Naive B cell (primary cell): Measurements from ENCODE around the gene DHRS12. TPM values are rescaled to one million over a fixed set of nuclear protein-coding genes. Genes with fewer than 3 reads are reported as not detected.
A peak's percentile ranks its signal among the peaks of the same experiment; 100 is the strongest.

Experiments used
- ATAC-seq, 2 donors: fragments of 150-1000 bp; cut with Tn5 transposase; 2 replicates each; pipeline ENCODE4 v1.10.0; 2021; ENCODE audit warnings: low read depth in 2 of 2, mild to moderate bottlenecking in 2 of 2, moderate library complexity in 2 of 2
- DNase-seq: peaks from one replicate; pipeline ENCODE4 v3.0.0; 2022
- H3K27ac Mint-ChIP-seq, 6 donors: one replicate each; pipeline ENCODE4 v1.8.0; 2020 to 2022; ENCODE audit warnings: mild to moderate bottlenecking in 6 of 6, mixed read lengths in 6 of 6, moderate library complexity in 5 of 6, inconsistent platforms in 2 of 6
- H3K27me3 Mint-ChIP-seq, 3 donors: one replicate each; pipeline ENCODE4 v1.8.0; 2021 to 2022; ENCODE audit warnings: mixed read lengths in 3 of 3, mild to moderate bottlenecking in 1 of 3
- H3K36me3 Mint-ChIP-seq, 2 donors: one replicate each; pipeline ENCODE4 v1.8.0; 2020 to 2022; ENCODE audit warnings: mixed read lengths in 2 of 2, inconsistent platforms in 1 of 2, mild to moderate bottlenecking in 1 of 2
- H3K4me1 Mint-ChIP-seq, 3 donors: one replicate each; pipeline ENCODE4 v1.8.0; 2020 to 2022; ENCODE audit warnings: mixed read lengths in 3 of 3, inconsistent platforms in 1 of 3, mild to moderate bottlenecking in 1 of 3, moderate library complexity in 1 of 3
- H3K4me3 Mint-ChIP-seq, 8 donors: one replicate each; pipeline ENCODE4 v1.8.0; 2020 to 2022; ENCODE audit warnings: mild to moderate bottlenecking in 8 of 8, mixed read lengths in 8 of 8, moderate library complexity in 8 of 8, inconsistent platforms in 2 of 8
- H3K9me3 Mint-ChIP-seq, 7 donors: one replicate each; pipeline ENCODE4 v1.8.0; 2020 to 2022; ENCODE audit warnings: mixed read lengths in 7 of 7, mild to moderate bottlenecking in 5 of 7, inconsistent platforms in 2 of 7, moderate library complexity in 1 of 7
- polyA plus RNA-seq, 6 donors: library from polyadenylated mRNA; unstranded; fragments of 300-500 nt; fragmentation: Illumina TruSeq; gene quantifications; one replicate each; pipeline ENCODE4 v1.2.3, GENCODE V29; 2021; ENCODE audit warnings: low read depth in 6 of 6

DHRS12 gene
- polyA plus RNA-seq: 10 to 100 TPM; 18.5 to 26.6 (median 22.3) TPM

GRCh38 chr13:51803422-51804294 is at the start of gene DHRS12:
Gene DHRS12, minus strand, starts transcription at chr13:51804163. Its CDS starts 4,504 bp downstream, at chr13:51799659.
- DNase-seq: peak; percentile 89
- Mint-ChIP-seq H3K27ac (peak within 1 kb of the TSS; percentile 99 to 100 (median 100)), H3K4me3 (peak within 1 kb of the TSS; percentile 86 to 97 (median 95)), H3K9me3 (peaks cover 0 to under 1% (median 0%) of the 10 kb centered on the region in 7 donors), H3K36me3 (no peaks in the 10 kb centered on the region), H3K27me3 (no peaks in the 10 kb centered on the region), H3K4me1 (peaks cover 18 to 43% (median 33%) of the 10 kb centered on the region in 3 donors)
- ATAC-seq: peak; percentile 76 to 77

GRCh38 chr13:51849145-51850101 is 45.5 kb upstream of the DHRS12 start:
- H3K27ac Mint-ChIP-seq: no peak overlapping the region
- H3K36me3 Mint-ChIP-seq: no peaks in the 10 kb centered on the region
- peak overlapping the region in 1 of 8 donors; percentile 29 for H3K4me3 Mint-ChIP-seq
- peaks cover 6 to 9% (median 7%) of the 10 kb centered on the region in 3 donors for H3K4me1 Mint-ChIP-seq
- H3K9me3 Mint-ChIP-seq: no peaks in the 10 kb centered on the region
- peak in 1 of 2 donors; percentile 48 for ATAC-seq
- H3K27me3 Mint-ChIP-seq: peaks cover 0 to 13% (median 10%) of the 10 kb centered on the region in 3 donors
- no peak for DNase-seq

- peaks cover 3 to 12% (median 12%) of the 10 kb centered on the region in 3 donors for H3K27me3 Mint-ChIP-seq
- H3K4me1 Mint-ChIP-seq: peaks cover 6 to 9% (median 7%) of the 10 kb centered on the region in 3 donors
- H3K9me3 Mint-ChIP-seq: no peaks in the 10 kb centered on the region
- no peak overlapping the region for H3K27ac Mint-ChIP-seq
- peak overlapping the region in 1 of 8 donors; percentile 7 for H3K4me3 Mint-ChIP-seq
- no peak for ATAC-seq
- no peak for DNase-seq
- no peaks in the 10 kb centered on the region for H3K36me3 Mint-ChIP-seq
These were observed 44.7 kb upstream of the DHRS12 start for GRCh38 chr13:51848674-51849073.

- H3K27me3 Mint-ChIP-seq: peaks cover 9 to 12% (median 12%) of the 10 kb centered on the region in 3 donors
- no peaks in the 10 kb centered on the region for H3K36me3 Mint-ChIP-seq
- no peak for ATAC-seq
- peaks cover 6 to 9% (median 7%) of the 10 kb centered on the region in 3 donors for H3K4me1 Mint-ChIP-seq
- no peaks in the 10 kb centered on the region for H3K9me3 Mint-ChIP-seq
- no peak for DNase-seq
- no peak overlapping the region for H3K27ac Mint-ChIP-seq
- no peak overlapping the region for H3K4me3 Mint-ChIP-seq
These were observed 42.8 kb upstream of the DHRS12 start for GRCh38 chr13:51846756-51847155.

- Mint-ChIP-seq H3K4me1 (peaks cover 6 to 9% (median 7%) of the 10 kb centered on the region in 3 donors), H3K27me3 (peaks cover 10 to 12% (median 12%) of the 10 kb centered on the region in 3 donors), H3K9me3 (no peaks in the 10 kb centered on the region), H3K4me3 (no peak overlapping the region), H3K27ac (no peak overlapping the region), H3K36me3 (no peaks in the 10 kb centered on the region)
- ATAC-seq: no peak
- DNase-seq: no peak
These were observed 41.8 kb upstream of the DHRS12 start for GRCh38 chr13:51845574-51846318.

- DNase-seq: peak; percentile 29
- peak within 1 kb of the TSS in 5 of 8 donors; percentile 16 to 75 (median 30) for H3K4me3 Mint-ChIP-seq
- no peaks in the 10 kb centered on the region for H3K36me3 Mint-ChIP-seq
- peak within 1 kb of the TSS in 1 of 6 donors; percentile 52 for H3K27ac Mint-ChIP-seq
- H3K27me3 Mint-ChIP-seq: peaks cover 10 to 12% (median 12%) of the 10 kb centered on the region in 3 donors
- no peaks in the 10 kb centered on the region for H3K9me3 Mint-ChIP-seq
- peaks cover 6 to 9% (median 7%) of the 10 kb centered on the region in 3 donors for H3K4me1 Mint-ChIP-seq
- ATAC-seq: peak; percentile 37 to 55
These were observed 41.1 kb upstream of the DHRS12 start, which contains the start of gene TMEM272 for GRCh38 chr13:51844862-51845573. Gene TMEM272, minus strand, starts transcription at chr13:51845177. Its CDS starts 6,647 bp downstream, at chr13:51838530.

- Mint-ChIP-seq H3K27me3 (peaks cover 10 to 12% (median 12%) of the 10 kb centered on the region in 3 donors), H3K36me3 (no peaks in the 10 kb centered on the region), H3K27ac (no peak overlapping the region), H3K4me3 (no peak overlapping the region), H3K4me1 (peaks cover 6 to 9% (median 7%) of the 10 kb centered on the region in 3 donors), H3K9me3 (no peaks in the 10 kb centered on the region)
- DNase-seq (no peak), ATAC-seq (no peak)
These were observed 39.6 kb upstream of the DHRS12 start for GRCh38 chr13:51843529-51843928.

- Mint-ChIP-seq H3K27ac (no peak overlapping the region), H3K9me3 (no peaks in the 10 kb centered on the region), H3K27me3 (peaks cover 10 to 26% (median 17%) of the 10 kb centered on the region in 3 donors), H3K4me3 (no peak overlapping the region), H3K36me3 (no peaks in the 10 kb centered on the region), H3K4me1 (peaks cover 6 to 9% (median 7%) of the 10 kb centered on the region in 3 donors)
- no peak for ATAC-seq
- no peak for DNase-seq
These were observed 37.8 kb upstream of the DHRS12 start for GRCh38 chr13:51841732-51842131.

GRCh38 chr13:51840917-51841316 is 37.0 kb upstream of the DHRS12 start:
- Mint-ChIP-seq H3K4me1 (peaks cover 6 to 9% (median 7%) of the 10 kb centered on the region in 3 donors), H3K9me3 (no peaks in the 10 kb centered on the region), H3K27me3 (peaks cover 10 to 27% (median 17%) of the 10 kb centered on the region in 3 donors), H3K27ac (no peak overlapping the region), H3K36me3 (no peaks in the 10 kb centered on the region), H3K4me3 (no peak overlapping the region)
- DNase-seq: no peak
- no peak for ATAC-seq

GRCh38 chr13:51839711-51840540 is 36.0 kb upstream of the DHRS12 start:
- Mint-ChIP-seq H3K9me3 (no peaks in the 10 kb centered on the region), H3K4me3 (no peak overlapping the region), H3K27me3 (peaks cover 10 to 22% (median 13%) of the 10 kb centered on the region in 3 donors), H3K27ac (no peak overlapping the region), H3K36me3 (no peaks in the 10 kb centered on the region), H3K4me1 (peaks cover 3 to 4% (median 3%) of the 10 kb centered on the region in 3 donors)
- DNase-seq (no peak), ATAC-seq (no peak)

GRCh38 chr13:51838240-51838846 is 34.4 kb upstream of the DHRS12 start:
- H3K36me3 Mint-ChIP-seq: no peaks in the 10 kb centered on the region
- peaks cover 4 to 15% (median 6%) of the 10 kb centered on the region in 3 donors for H3K27me3 Mint-ChIP-seq
- no peak for DNase-seq
- no peaks in the 10 kb centered on the region for H3K4me1 Mint-ChIP-seq
- H3K9me3 Mint-ChIP-seq: no peaks in the 10 kb centered on the region
- H3K27ac Mint-ChIP-seq: no peak overlapping the region
- no peak overlapping the region for H3K4me3 Mint-ChIP-seq
- ATAC-seq: no peak
